Activated T-helper 2 cell treated with anti-CD3 and anti-CD28 coated beads, Interferon-gamma antibody, Interleukin-2, Interleukin-4, amounts not matched to agents 10 μg/mL and 5 μg/mL and 100 μg/mL, durations not matched to agents 14 hours and 24 hours and 36 hours (primary cell): ENCODE data around the gene PLAU. TPM values are rescaled to one million over a fixed set of nuclear protein-coding genes. Genes with fewer than 3 reads are reported as not detected.
"Not testable (repeated sequence)": the region's sequence is repeated elsewhere in the genome, so short reads cannot be mapped to it uniquely, and the experiment has no call there.

Experiments
- DNase-seq: peaks from one replicate; pipeline ENCODE4 v3.0.0; 2021; ENCODE audit warnings: low spot score
- H3K27ac Mint-ChIP-seq: one replicate; pipeline ENCODE4 v1.8.0; 2021; ENCODE audit warnings: mixed read lengths
- H3K27me3 Mint-ChIP-seq: one replicate; pipeline ENCODE4 v1.8.0; 2021; ENCODE audit warnings: low read depth, mixed read lengths
- H3K36me3 Mint-ChIP-seq: one replicate; pipeline ENCODE4 v1.8.0; 2021; ENCODE audit warnings: low read depth, mixed read lengths
- H3K4me1 Mint-ChIP-seq: one replicate; pipeline ENCODE4 v1.8.0; 2021; ENCODE audit warnings: low read depth, mixed read lengths
- H3K4me3 Mint-ChIP-seq: one replicate; pipeline ENCODE4 v1.8.0; 2021; ENCODE audit warnings: low read depth, mild to moderate bottlenecking, moderate library complexity, mixed read lengths
- H3K9me3 Mint-ChIP-seq: one replicate; pipeline ENCODE4 v1.8.0; 2021; ENCODE audit warnings: mixed read lengths
- intact Hi-C: fragments of 100-400 bp; cut with micrococcal nuclease; formaldehyde crosslinking; loops from one replicate; pipeline ENCODE4 v1.15.1; 2023
- total RNA-seq: library from RNA; stranded (reverse); gene quantifications from 2 replicates; pipeline ENCODE4 v1.2.3, GENCODE V29; 2022

PLAU gene
- total RNA-seq, 1 donor from 2014 or later, result 1.8 TPM

- peaks cover 27% of the 10 kb centered on the region for H3K27me3 Mint-ChIP-seq
- peaks cover 29% of the 10 kb centered on the region for H3K4me1 Mint-ChIP-seq
- H3K9me3 Mint-ChIP-seq, result peaks cover 6% of the 10 kb centered on the region
- H3K27ac Mint-ChIP-seq, result no peak overlapping the region
- H3K4me3 Mint-ChIP-seq, result no peak overlapping the region
- H3K36me3 Mint-ChIP-seq, result peaks cover 7% of the 10 kb centered on the region
- intact Hi-C loops, result loop anchor here (1.0 to 5.0 kb wide), 2 partner anchors 13 to 35 kb away; no protein-coding TSS in a partner anchor
- peak; percentile 21 for DNase-seq
Measured at GRCh38 chr10:73922007-73922863, 11.3 kb downstream of the PLAU start.

- intact Hi-C loops, result loop anchor here (1.0 to 5.0 kb wide), 2 partner anchors 13 to 35 kb away; no protein-coding TSS in a partner anchor
- peaks cover 1% of the 10 kb centered on the region for H3K36me3 Mint-ChIP-seq
- H3K9me3 Mint-ChIP-seq, result peaks cover 6% of the 10 kb centered on the region
- H3K27me3 Mint-ChIP-seq, result peaks cover 27% of the 10 kb centered on the region
- peaks cover 29% of the 10 kb centered on the region for H3K4me1 Mint-ChIP-seq
- DNase-seq, result no peak
- no peak overlapping the region for H3K27ac Mint-ChIP-seq
- no peak overlapping the region for H3K4me3 Mint-ChIP-seq
Measured at GRCh38 chr10:73922864-73923133, 11.9 kb downstream of the PLAU start.

- Mint-ChIP-seq H3K9me3 (no peaks in the 10 kb centered on the region), H3K4me1 (peaks cover 29% of the 10 kb centered on the region), H3K27me3 (peaks cover 27% of the 10 kb centered on the region), H3K4me3 (no peak overlapping the region), H3K27ac (no peak overlapping the region), H3K36me3 (no peaks in the 10 kb centered on the region)
- intact Hi-C loops, result loop anchor here (5.0 kb wide), 1 partner anchor 37 kb away; no protein-coding TSS in a partner anchor
- DNase-seq, result no peak
Measured at GRCh38 chr10:73923935-73924598, 13.1 kb downstream of the PLAU start.

- Mint-ChIP-seq H3K36me3 (no peaks in the 10 kb centered on the region), H3K4me1 (peaks cover 27% of the 10 kb centered on the region), H3K9me3 (no peaks in the 10 kb centered on the region), H3K27me3 (peaks cover 30% of the 10 kb centered on the region), H3K27ac (no peak overlapping the region), H3K4me3 (no peak overlapping the region)
- DNase-seq, result no peak
- intact Hi-C loops, result loop anchor here (5.0 kb wide), 1 partner anchor 38 kb away; no protein-coding TSS in a partner anchor
Measured at GRCh38 chr10:73924935-73925334, 14.0 kb downstream of the PLAU start.

- Mint-ChIP-seq H3K27me3 (peaks cover 30% of the 10 kb centered on the region), H3K4me1 (peaks cover 24% of the 10 kb centered on the region), H3K36me3 (no peaks in the 10 kb centered on the region), H3K27ac (no peak overlapping the region), H3K4me3 (no peak overlapping the region), H3K9me3 (no peaks in the 10 kb centered on the region)
- no peak for DNase-seq
- intact Hi-C loops, result no loop called here
Measured at GRCh38 chr10:73925539-73925938, 14.6 kb downstream of the PLAU start.

GRCh38 chr10:73926152-73926764 lies 15.3 kb downstream of the PLAU start:
- no peak overlapping the region for H3K27ac Mint-ChIP-seq
- no peak overlapping the region for H3K4me3 Mint-ChIP-seq
- H3K27me3 Mint-ChIP-seq, result peaks cover 30% of the 10 kb centered on the region
- peaks cover 21% of the 10 kb centered on the region for H3K4me1 Mint-ChIP-seq
- no peaks in the 10 kb centered on the region for H3K9me3 Mint-ChIP-seq
- intact Hi-C loops, result no loop called here
- DNase-seq, result no peak
- no peaks in the 10 kb centered on the region for H3K36me3 Mint-ChIP-seq

GRCh38 chr10:73930630-73931327 lies 19.8 kb downstream of the PLAU start:
- DNase-seq, intact Hi-C loops, H3K36me3 Mint-ChIP-seq, H3K27ac Mint-ChIP-seq, H3K9me3 Mint-ChIP-seq, H3K4me3 Mint-ChIP-seq, H3K27me3 Mint-ChIP-seq: not testable (repeated sequence)
- peaks cover 16% of the 10 kb centered on the region for H3K4me1 Mint-ChIP-seq

- no peaks in the 10 kb centered on the region for H3K36me3 Mint-ChIP-seq
- intact Hi-C loops, result no loop called here
- peaks cover 3% of the 10 kb centered on the region for H3K27me3 Mint-ChIP-seq
- no peak overlapping the region for H3K4me3 Mint-ChIP-seq
- no peaks in the 10 kb centered on the region for H3K9me3 Mint-ChIP-seq
- DNase-seq, result peak; percentile 32
- H3K4me1 Mint-ChIP-seq, result peaks cover 16% of the 10 kb centered on the region
- peak overlapping the region; percentile 59 for H3K27ac Mint-ChIP-seq
Measured at GRCh38 chr10:73931767-73932619, 21.1 kb downstream of the PLAU start.

- H3K4me1 Mint-ChIP-seq, result peaks cover 19% of the 10 kb centered on the region
- H3K9me3 Mint-ChIP-seq, result no peaks in the 10 kb centered on the region
- intact Hi-C loops, result no loop called here
- H3K36me3 Mint-ChIP-seq, result no peaks in the 10 kb centered on the region
- H3K4me3 Mint-ChIP-seq, result no peak overlapping the region
- no peak for DNase-seq
- H3K27me3 Mint-ChIP-seq, result peaks cover 3% of the 10 kb centered on the region
- H3K27ac Mint-ChIP-seq, result peak overlapping the region; percentile 59
Measured at GRCh38 chr10:73932620-73933112, 21.7 kb downstream of the PLAU start.

GRCh38 chr10:73934074-73934473 lies 23.1 kb downstream of the PLAU start:
- Mint-ChIP-seq H3K27me3 (peaks cover 3% of the 10 kb centered on the region), H3K9me3 (no peaks in the 10 kb centered on the region), H3K36me3 (no peaks in the 10 kb centered on the region), H3K4me3 (no peak overlapping the region), H3K27ac (no peak overlapping the region), H3K4me1 (peaks cover 20% of the 10 kb centered on the region)
- no peak for DNase-seq
- intact Hi-C loops, result no loop called here

- no peak for DNase-seq
- Mint-ChIP-seq H3K9me3 (no peaks in the 10 kb centered on the region), H3K27ac (no peak overlapping the region), H3K4me3 (no peak overlapping the region), H3K4me1 (peaks cover 21% of the 10 kb centered on the region), H3K27me3 (peaks cover under 1% of the 10 kb centered on the region), H3K36me3 (no peaks in the 10 kb centered on the region)
- intact Hi-C loops, result no loop called here
Measured at GRCh38 chr10:73935895-73936294, 25.0 kb downstream of the PLAU start.
